ENCODE measurements around the gene TRERF1. TPM values are rescaled to one million over a fixed set of nuclear protein-coding genes. Genes with fewer than 3 reads are reported as not detected.

TRERF1 gene
- polyA plus RNA-seq, 3 donors = 0.58 to 10.0 (median 2.0) TPM

DNA sequence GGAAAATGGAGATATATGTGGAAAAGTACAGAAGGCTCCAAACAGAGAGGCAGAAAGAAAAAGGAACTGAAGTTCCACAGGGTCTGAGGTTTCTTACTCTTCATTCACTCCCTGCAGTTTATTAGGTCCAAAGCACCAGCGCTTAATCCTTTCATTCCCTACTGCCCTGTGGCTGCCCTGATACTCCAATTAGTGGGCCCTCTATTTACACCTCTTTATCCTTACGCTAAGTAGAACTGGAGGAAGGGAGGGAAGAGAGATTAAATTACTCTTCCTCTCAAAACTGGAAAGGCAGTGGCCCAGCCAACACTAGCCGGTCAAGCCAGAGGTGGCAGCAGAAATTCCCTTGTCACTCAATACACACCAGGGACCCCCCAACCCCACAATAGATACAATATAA lies 20.4 kb downstream of the TRERF1 start:
- Histone ChIP-seq H3K4me3 (replicated peaks in 1 of 3; ENCODE audit: low read depth in 2 of 3, low read length in 3 of 3) (no peak overlapping the region), H3K9ac (ENCODE audit: insufficient read depth, low read length, poor library complexity, severe bottlenecking) (no peak overlapping the region), H3K4me2 (replicated peaks; ENCODE audit: extremely low read depth, low read length, poor library complexity, severe bottlenecking) (no peak overlapping the region), H4K20me1 (ENCODE audit: insufficient read depth, low read length) (peaks cover 20% of the 10 kb centered on the region), H3K27me3 (ENCODE audit: control insufficient read depth in 2 of 2, insufficient read depth in 2 of 2, low read length in 2 of 2) (no peaks in the 10 kb centered on the region), H3K4me1 (ENCODE audit: control insufficient read depth in 1 of 2, insufficient read depth in 2 of 2, low read length in 2 of 2) (peaks cover 19 to 22% of the 10 kb centered on the region in 2 donors), H3K36me3 (replicated peaks in 1 of 2; ENCODE audit: control insufficient read depth in 1 of 2, insufficient read depth in 2 of 2, low read length in 2 of 2) (peaks cover 6 to 25% of the 10 kb centered on the region in 2 donors), H3K27ac (ENCODE audit: low read depth in 1 of 2, low read length in 2 of 2) (no peak overlapping the region), H3K79me2 (ENCODE audit: insufficient read depth, low read length) (peaks cover 98% of the 10 kb centered on the region), H3K9me3 (replicated peaks in 1 of 2; ENCODE audit: control insufficient read depth in 1 of 2, insufficient read depth in 1 of 2, low read length in 2 of 2) (peaks cover 13 to 19% of the 10 kb centered on the region in 2 donors), H2AFZ (ENCODE audit: insufficient read depth, low read depth, low read length, poor library complexity, severe bottlenecking) (no peak overlapping the region)
- WGBS (ENCODE audit: insufficient coverage) = no CpG with 5 or more reads among the region's 3 CpGs
- DNase-seq = no peak
- TF ChIP-seq, protein P1, sequence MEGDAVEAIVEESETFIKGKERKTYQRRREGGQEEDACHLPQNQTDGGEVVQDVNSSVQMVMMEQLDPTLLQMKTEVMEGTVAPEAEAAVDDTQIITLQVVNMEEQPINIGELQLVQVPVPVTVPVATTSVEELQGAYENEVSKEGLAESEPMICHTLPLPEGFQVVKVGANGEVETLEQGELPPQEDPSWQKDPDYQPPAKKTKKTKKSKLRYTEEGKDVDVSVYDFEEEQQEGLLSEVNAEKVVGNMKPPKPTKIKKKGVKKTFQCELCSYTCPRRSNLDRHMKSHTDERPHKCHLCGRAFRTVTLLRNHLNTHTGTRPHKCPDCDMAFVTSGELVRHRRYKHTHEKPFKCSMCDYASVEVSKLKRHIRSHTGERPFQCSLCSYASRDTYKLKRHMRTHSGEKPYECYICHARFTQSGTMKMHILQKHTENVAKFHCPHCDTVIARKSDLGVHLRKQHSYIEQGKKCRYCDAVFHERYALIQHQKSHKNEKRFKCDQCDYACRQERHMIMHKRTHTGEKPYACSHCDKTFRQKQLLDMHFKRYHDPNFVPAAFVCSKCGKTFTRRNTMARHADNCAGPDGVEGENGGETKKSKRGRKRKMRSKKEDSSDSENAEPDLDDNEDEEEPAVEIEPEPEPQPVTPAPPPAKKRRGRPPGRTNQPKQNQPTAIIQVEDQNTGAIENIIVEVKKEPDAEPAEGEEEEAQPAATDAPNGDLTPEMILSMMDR (IDR thresholded peaks at IDR 0.05) = no peak
- peaks cover 12 to 24% (median 18%) of the 10 kb centered on the region in 7 donors for H3K9me3 Mint-ChIP-seq
- H3K36me3 Mint-ChIP-seq = peaks cover 27 to 38% of the 10 kb centered on the region in 2 donors
- peaks cover 30% of the 10 kb centered on the region for H3K4me1 Mint-ChIP-seq
- H3K4me3 Mint-ChIP-seq = no peak overlapping the region
- intact Hi-C loops (cut with micrococcal nuclease) = no loop called here
- peak overlapping the region in 2 of 7 donors; percentile 2 to 24 for H3K27ac Mint-ChIP-seq
- H3K27me3 Mint-ChIP-seq (ENCODE audit: low read depth in 3 of 3) = peaks cover 0 to 3% (median 2%) of the 10 kb centered on the region in 3 donors

DNA sequence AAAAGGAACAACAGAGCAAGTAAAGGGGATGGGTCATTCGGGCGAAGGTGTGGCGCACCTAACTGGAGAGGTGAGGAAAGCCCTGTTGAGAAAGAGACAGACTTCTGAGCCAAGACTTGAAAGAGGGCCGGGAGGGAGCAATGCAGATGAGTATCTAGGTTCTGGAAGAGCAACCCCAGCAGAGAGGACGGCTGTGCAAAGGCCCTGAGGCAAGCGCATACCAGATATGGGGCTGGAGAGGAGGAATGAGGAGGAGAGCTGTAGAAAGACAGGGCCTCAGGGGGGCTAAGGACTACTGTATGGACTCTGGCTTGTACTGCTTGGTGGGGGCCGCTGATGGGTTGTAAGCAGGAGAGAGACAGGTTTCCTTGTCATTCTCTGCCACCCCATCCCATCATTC lies 21.9 kb downstream of the TRERF1 start:
- TF ChIP-seq, protein P1 (IDR thresholded peaks at IDR 0.05) = no peak
- peaks cover 19 to 22% of the 10 kb centered on the region in 2 donors for H3K4me1 ChIP-seq (ENCODE audit: control insufficient read depth in 1 of 2, insufficient read depth in 2 of 2, low read length in 2 of 2)
- no peaks in the 10 kb centered on the region for H3K27me3 ChIP-seq (ENCODE audit: control insufficient read depth in 2 of 2, insufficient read depth in 2 of 2, low read length in 2 of 2)
- H2AFZ ChIP-seq (ENCODE audit: insufficient read depth, low read depth, low read length, poor library complexity, severe bottlenecking) = no peak overlapping the region
- peaks cover 9 to 15% (median 14%) of the 10 kb centered on the region in 7 donors for H3K9me3 Mint-ChIP-seq
- H3K4me2 ChIP-seq (replicated peaks; ENCODE audit: extremely low read depth, low read length, poor library complexity, severe bottlenecking) = no peak overlapping the region
- no peak overlapping the region for H3K4me3 Mint-ChIP-seq
- no peak for DNase-seq
- peaks cover 6 to 20% of the 10 kb centered on the region in 2 donors for H3K36me3 ChIP-seq (replicated peaks in 1 of 2; ENCODE audit: control insufficient read depth in 1 of 2, insufficient read depth in 2 of 2, low read length in 2 of 2)
- peak overlapping the region in 4 of 7 donors; percentile 20 to 89 (median 49) for H3K27ac Mint-ChIP-seq
- peaks cover 32% of the 10 kb centered on the region for H3K4me1 Mint-ChIP-seq
- H3K9ac ChIP-seq (ENCODE audit: insufficient read depth, low read length, poor library complexity, severe bottlenecking) = no peak overlapping the region
- H3K79me2 ChIP-seq (ENCODE audit: insufficient read depth, low read length) = peaks cover 98% of the 10 kb centered on the region
- H3K27ac ChIP-seq (ENCODE audit: low read depth in 1 of 2, low read length in 2 of 2) = peak overlapping the region in 1 of 2 donors; percentile 74
- H4K20me1 ChIP-seq (ENCODE audit: insufficient read depth, low read length) = peaks cover 29% of the 10 kb centered on the region
- H3K4me3 ChIP-seq (replicated peaks in 1 of 3; ENCODE audit: low read depth in 2 of 3, low read length in 3 of 3) = no peak overlapping the region
- intact Hi-C loops (cut with micrococcal nuclease) = no loop called here
- peaks cover 26 to 38% of the 10 kb centered on the region in 2 donors for H3K36me3 Mint-ChIP-seq
- peaks cover 9 to 13% of the 10 kb centered on the region in 2 donors for H3K9me3 ChIP-seq (replicated peaks in 1 of 2; ENCODE audit: control insufficient read depth in 1 of 2, insufficient read depth in 1 of 2, low read length in 2 of 2)
- peaks cover 0 to 3% (median 2%) of the 10 kb centered on the region in 3 donors for H3K27me3 Mint-ChIP-seq (ENCODE audit: low read depth in 3 of 3)
- 98% methylated on average over 6 of the region's 7 CpGs for WGBS (ENCODE audit: insufficient coverage)
